Osteoblast (primary cell): Measurements from ENCODE around the gene CNGA4. TPM values are rescaled to one million over a fixed set of nuclear protein-coding genes. Genes with fewer than 3 reads are reported as not detected.

Experiments
- DNase-seq: peaks from one replicate; pipeline ENCODE4 v3.0.0; 2011; ENCODE audit warnings: low spot score, mixed read lengths; ENCODE audit not compliant: insufficient read length; ENCODE audit errors: missing footprints
- H2AFZ ChIP-seq: 2 replicates; pipeline ENCODE4 v1.6.0; 2011; ENCODE audit warnings: mild to moderate bottlenecking, low read length
- H3K27ac ChIP-seq: 2 replicates; pipeline ENCODE4 v1.5.1; 2011; ENCODE audit warnings: mild to moderate bottlenecking, low read depth, low read length, moderate library complexity
- H3K27me3 ChIP-seq: 2 replicates; pipeline ENCODE4 v1.6.0; 2012; ENCODE audit warnings: mild to moderate bottlenecking, control low read depth, inconsistent platforms, low read length, moderate library complexity; ENCODE audit not compliant: insufficient read depth
- H3K36me3 ChIP-seq: 2 replicates; pipeline ENCODE4 v1.5.1; 2011; ENCODE audit warnings: mild to moderate bottlenecking, low read length, control low read depth, moderate library complexity; ENCODE audit not compliant: insufficient read depth
- H3K4me1 ChIP-seq: 2 replicates; pipeline ENCODE4 v1.5.1; 2011; ENCODE audit warnings: mild to moderate bottlenecking, low read length, control low read depth, moderate library complexity; ENCODE audit not compliant: insufficient read depth
- H3K4me2 ChIP-seq: 2 replicates; pipeline ENCODE4 v1.6.0; 2011; ENCODE audit warnings: mild to moderate bottlenecking, low read length; ENCODE audit not compliant: insufficient read depth
- H3K4me3 ChIP-seq: fragments of 200-600 bp; sonication (generic); 3 replicates; pipeline ENCODE4 v1.5.1; 2012; ENCODE audit warnings: mild to moderate bottlenecking, low read length, inconsistent platforms; ENCODE audit not compliant: insufficient read depth
- H3K79me2 ChIP-seq: 2 replicates; pipeline ENCODE4 v1.6.0; 2012; ENCODE audit warnings: mild to moderate bottlenecking, low read length, control low read depth, inconsistent platforms; ENCODE audit not compliant: insufficient read depth
- H3K9me3 ChIP-seq: 2 replicates; pipeline ENCODE4 v1.5.1; 2011; ENCODE audit warnings: low read depth, low read length, control low read depth
- H4K20me1 ChIP-seq: 2 replicates; pipeline ENCODE4 v1.6.0; 2012; ENCODE audit warnings: mild to moderate bottlenecking, low read length, control low read depth; ENCODE audit not compliant: insufficient read depth
- CTCF ChIP-seq: IDR thresholded peaks from 2 replicates; pipeline ENCODE4 v1.5.1; 2011; ENCODE audit warnings: mild to moderate bottlenecking, low read depth, low read length, moderate library complexity; ENCODE audit errors: extremely low read depth
- total RNA-seq: library from RNA; depleted of rRNA; stranded (reverse); fragments of >200 nt; gene quantifications from 2 replicates; pipeline ENCODE4 v1.2.3, GENCODE V29; 2012

Gene CNGA4
- total RNA-seq, 1 donor: under 0.01 TPM

- H3K4me3 ChIP-seq: no peak overlapping the region
- H4K20me1 ChIP-seq: no peaks in the 10 kb centered on the region
- H3K79me2 ChIP-seq: peaks cover 22% of the 10 kb centered on the region
- H2AFZ ChIP-seq: no peak overlapping the region
- H3K4me2 ChIP-seq: no peak overlapping the region
- no peaks in the 10 kb centered on the region for H3K27me3 ChIP-seq
- no peak for TF ChIP-seq CTCF
- peaks cover 11% of the 10 kb centered on the region for H3K4me1 ChIP-seq
- H3K27ac ChIP-seq: no peak overlapping the region
- no peak for DNase-seq
- H3K9me3 ChIP-seq: no peaks in the 10 kb centered on the region
- no peaks in the 10 kb centered on the region for H3K36me3 ChIP-seq
These were observed 1.6 kb upstream of the CNGA4 start for GRCh38 chr11:6237266-6237665.

- DNase-seq: no peak
- Histone ChIP-seq H3K4me3 (no peak overlapping the region), H3K4me1 (peaks cover 11% of the 10 kb centered on the region), H3K79me2 (peaks cover 16% of the 10 kb centered on the region), H3K36me3 (no peaks in the 10 kb centered on the region), H3K4me2 (no peak overlapping the region), H3K9me3 (no peaks in the 10 kb centered on the region), H3K27ac (no peak overlapping the region), H4K20me1 (no peaks in the 10 kb centered on the region), H2AFZ (no peak overlapping the region), H3K27me3 (no peaks in the 10 kb centered on the region)
- TF ChIP-seq CTCF: no peak
These were observed 1.1 kb upstream of the CNGA4 start for GRCh38 chr11:6237761-6238302.

- TF ChIP-seq CTCF: no peak
- peaks cover 3% of the 10 kb centered on the region for H3K4me1 ChIP-seq
- no peak for DNase-seq
- no peaks in the 10 kb centered on the region for H3K27me3 ChIP-seq
- no peaks in the 10 kb centered on the region for H3K36me3 ChIP-seq
- no peak overlapping the region for H3K4me2 ChIP-seq
- no peak overlapping the region for H3K4me3 ChIP-seq
- H4K20me1 ChIP-seq: no peaks in the 10 kb centered on the region
- H3K9me3 ChIP-seq: no peaks in the 10 kb centered on the region
- H2AFZ ChIP-seq: no peak overlapping the region
- H3K79me2 ChIP-seq: no peaks in the 10 kb centered on the region
- no peak overlapping the region for H3K27ac ChIP-seq
These were observed 1.2 kb downstream of the CNGA4 start for GRCh38 chr11:6240139-6240538.

- no peaks in the 10 kb centered on the region for H3K27me3 ChIP-seq
- H3K4me1 ChIP-seq: no peaks in the 10 kb centered on the region
- no peak for DNase-seq
- no peaks in the 10 kb centered on the region for H4K20me1 ChIP-seq
- no peak overlapping the region for H3K4me3 ChIP-seq
- H3K36me3 ChIP-seq: no peaks in the 10 kb centered on the region
- no peak overlapping the region for H3K27ac ChIP-seq
- no peaks in the 10 kb centered on the region for H3K9me3 ChIP-seq
- no peaks in the 10 kb centered on the region for H3K79me2 ChIP-seq
- H3K4me2 ChIP-seq: no peak overlapping the region
- no peak for TF ChIP-seq CTCF
- H2AFZ ChIP-seq: no peak overlapping the region
These were observed 1.9 kb downstream of the CNGA4 start for GRCh38 chr11:6240781-6241180.
